Lower lobe of right lung (tissue), 2 donors: ENCODE results near the gene KIF5A. TPM values are rescaled to one million over a fixed set of nuclear protein-coding genes. Genes with fewer than 3 reads are reported as not detected.
"Not testable (repeated sequence)": the region's sequence is repeated elsewhere in the genome, so short reads cannot be mapped to it uniquely, and the experiment has no call there.

ENCODE experiments used
- ATAC-seq, 2 donors: fragments of 200-7000 bp; cut with Tn5 transposase; one replicate each; pipeline ENCODE4 v1.9.1; 2020 to 2022; ENCODE audit warnings: mild to moderate bottlenecking in 2 of 2, moderate library complexity in 2 of 2
- DNase-seq: peaks from one replicate; pipeline ENCODE4 v3.0.0-alpha.2; 2020
- H3K27ac ChIP-seq: fragments of 200-600 bp; one replicate; pipeline ENCODE4 v1.8.0; 2022
- H3K27me3 ChIP-seq: fragments of 200-600 bp; one replicate; pipeline ENCODE4 v1.8.0; 2022; ENCODE audit warnings: low read depth
- H3K36me3 ChIP-seq: fragments of 200-600 bp; one replicate; pipeline ENCODE4 v1.8.0; 2022; ENCODE audit warnings: mild to moderate bottlenecking
- H3K4me1 ChIP-seq: fragments of 200-600 bp; one replicate; pipeline ENCODE4 v1.8.0; 2022
- H3K4me3 ChIP-seq: fragments of 200-600 bp; one replicate; pipeline ENCODE4 v1.8.0; 2022; ENCODE audit warnings: mild to moderate bottlenecking
- H3K9me3 ChIP-seq: fragments of 200-600 bp; one replicate; pipeline ENCODE4 v1.8.0; 2022
- intact Hi-C: fragments of 100-400 bp; cut with DNase I; formaldehyde crosslinking; loops from one replicate; pipeline ENCODE4 v1.11.0; 2022
- total RNA-seq: library from RNA; stranded (reverse); fragmentation: NEBNext Ultra II Directional; extraction: Animal tissue kit (Norgen Biotek cat#: 25700); gene quantifications from one replicate; pipeline ENCODE4 v1.2.1, GENCODE V29; 2021
- TF ChIP-seq, protein P1 (sequence below): fragments of 200-600 bp; IDR thresholded peaks from one replicate; pipeline ENCODE4 v1.8.0; 2022; ENCODE audit warnings: antibody characterized with exemption, mild to moderate bottlenecking
- donor health status: DM: no; HTN: yes; CAD: no; lungs with severe emphysema.

KIF5A gene
- total RNA-seq, 1 donor from 2014 or later: 0.09 TPM

DNA sequence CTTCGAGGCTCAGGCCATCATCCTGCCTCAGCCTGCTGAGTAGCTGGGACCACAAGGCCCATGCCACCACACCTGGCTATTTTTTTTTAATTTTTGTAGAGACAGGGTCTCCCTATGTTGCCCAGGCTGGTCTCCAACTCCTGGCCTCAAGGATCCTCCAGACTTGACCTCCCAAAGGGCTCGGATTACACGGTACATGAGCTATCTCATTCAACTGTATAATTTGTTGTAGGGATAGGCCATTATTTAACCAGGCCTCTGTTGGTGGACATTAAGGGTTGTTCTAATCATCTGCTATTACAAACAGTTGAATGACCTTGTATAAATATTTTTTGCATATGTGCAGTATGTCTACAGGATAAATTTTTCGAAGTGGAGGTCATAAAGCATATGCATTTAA, 9.0 kb downstream of the KIF5A start:
- intact Hi-C loops: no loop called here
- no peak for DNase-seq

DNA sequence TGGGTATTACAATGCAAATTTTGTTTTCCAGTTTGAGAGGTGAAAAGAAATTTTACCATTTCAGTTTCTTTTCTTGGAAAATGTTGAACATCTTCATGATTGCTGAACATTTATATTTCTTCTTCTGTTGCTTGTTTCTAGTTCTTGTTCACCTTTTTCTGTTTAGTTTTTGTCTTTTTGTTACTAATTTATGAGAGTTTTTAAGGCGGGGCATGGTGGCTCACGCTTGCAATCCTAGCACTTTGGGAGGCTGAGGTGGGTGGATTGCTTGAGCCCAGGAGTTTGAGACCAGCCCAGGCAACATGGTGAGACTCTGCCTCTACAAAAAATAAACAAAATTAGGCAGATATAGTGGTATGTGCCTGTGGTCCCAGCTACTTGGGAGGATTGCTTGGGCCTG, 10.7 kb downstream of the KIF5A start:
- no peak overlapping the region for H3K4me3 ChIP-seq
- no peak overlapping the region for H3K27ac ChIP-seq
- DNase-seq (no peak), ATAC-seq (no peak)
- intact Hi-C loops: no loop called here
- no peaks in the 10 kb centered on the region for H3K9me3 ChIP-seq
- H3K36me3 ChIP-seq: no peaks in the 10 kb centered on the region
- no peaks in the 10 kb centered on the region for H3K4me1 ChIP-seq
- TF ChIP-seq, protein P1, sequence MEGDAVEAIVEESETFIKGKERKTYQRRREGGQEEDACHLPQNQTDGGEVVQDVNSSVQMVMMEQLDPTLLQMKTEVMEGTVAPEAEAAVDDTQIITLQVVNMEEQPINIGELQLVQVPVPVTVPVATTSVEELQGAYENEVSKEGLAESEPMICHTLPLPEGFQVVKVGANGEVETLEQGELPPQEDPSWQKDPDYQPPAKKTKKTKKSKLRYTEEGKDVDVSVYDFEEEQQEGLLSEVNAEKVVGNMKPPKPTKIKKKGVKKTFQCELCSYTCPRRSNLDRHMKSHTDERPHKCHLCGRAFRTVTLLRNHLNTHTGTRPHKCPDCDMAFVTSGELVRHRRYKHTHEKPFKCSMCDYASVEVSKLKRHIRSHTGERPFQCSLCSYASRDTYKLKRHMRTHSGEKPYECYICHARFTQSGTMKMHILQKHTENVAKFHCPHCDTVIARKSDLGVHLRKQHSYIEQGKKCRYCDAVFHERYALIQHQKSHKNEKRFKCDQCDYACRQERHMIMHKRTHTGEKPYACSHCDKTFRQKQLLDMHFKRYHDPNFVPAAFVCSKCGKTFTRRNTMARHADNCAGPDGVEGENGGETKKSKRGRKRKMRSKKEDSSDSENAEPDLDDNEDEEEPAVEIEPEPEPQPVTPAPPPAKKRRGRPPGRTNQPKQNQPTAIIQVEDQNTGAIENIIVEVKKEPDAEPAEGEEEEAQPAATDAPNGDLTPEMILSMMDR: no peak
- H3K27me3 ChIP-seq: peaks cover 3% of the 10 kb centered on the region

More for the DNA sequence above, 9.0 kb downstream of the KIF5A start:
- TF ChIP-seq, protein P1: no peak
- Histone ChIP-seq H3K4me1 (no peaks in the 10 kb centered on the region), H3K27me3 (peaks cover 3% of the 10 kb centered on the region), H3K4me3 (no peak overlapping the region), H3K27ac (no peak overlapping the region), H3K36me3 (no peaks in the 10 kb centered on the region), H3K9me3 (no peaks in the 10 kb centered on the region)
- ATAC-seq: no peak

DNA sequence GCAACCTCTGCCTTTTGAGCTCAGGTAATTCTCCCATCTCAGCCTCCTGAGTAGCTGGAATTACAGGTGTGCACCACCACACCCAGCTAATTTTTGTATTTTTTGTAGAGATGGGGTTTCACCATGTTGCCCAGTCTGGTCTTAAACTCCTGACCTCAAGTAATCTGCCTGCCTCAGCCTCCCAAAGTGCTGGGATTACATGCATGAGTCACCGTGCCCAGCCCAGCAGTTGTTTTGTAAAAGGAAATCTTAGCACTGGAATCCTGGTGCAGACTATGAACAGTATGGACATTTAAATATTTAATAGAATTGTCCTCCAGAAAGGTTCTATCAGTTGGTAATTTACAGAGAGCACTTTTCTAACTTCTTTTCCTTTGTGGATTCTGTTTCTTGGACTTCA, 11.3 kb downstream of the KIF5A start:
- DNase-seq, H3K36me3 ChIP-seq, ATAC-seq, H3K4me3 ChIP-seq, intact Hi-C loops, H3K27me3 ChIP-seq, H3K4me1 ChIP-seq, H3K27ac ChIP-seq, H3K9me3 ChIP-seq: not testable (repeated sequence)

DNA sequence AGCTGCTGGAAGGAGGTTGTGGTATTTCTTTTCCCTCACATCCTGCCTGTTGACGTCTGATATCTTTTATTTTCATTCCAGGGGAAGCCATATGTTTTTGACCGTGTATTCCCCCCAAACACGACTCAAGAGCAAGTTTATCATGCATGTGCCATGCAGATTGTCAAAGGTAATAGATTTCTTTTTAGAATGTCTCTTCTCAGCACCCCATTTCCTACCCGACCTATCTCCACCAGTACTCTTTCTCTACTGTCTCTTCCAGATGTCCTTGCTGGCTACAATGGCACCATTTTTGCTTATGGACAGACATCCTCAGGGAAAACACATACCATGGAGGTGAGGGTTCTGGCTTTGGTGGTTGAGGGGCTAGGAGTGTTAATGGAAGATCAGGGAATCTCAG, 13.5 kb downstream of the KIF5A start:
- DNase-seq (no peak), ATAC-seq (no peak)
- Histone ChIP-seq H3K9me3 (no peaks in the 10 kb centered on the region), H3K4me1 (no peaks in the 10 kb centered on the region), H3K27ac (no peak overlapping the region), H3K27me3 (peaks cover 3% of the 10 kb centered on the region), H3K4me3 (no peak overlapping the region), H3K36me3 (no peaks in the 10 kb centered on the region)
- TF ChIP-seq, protein P1: no peak
- intact Hi-C loops: no loop called here

DNA sequence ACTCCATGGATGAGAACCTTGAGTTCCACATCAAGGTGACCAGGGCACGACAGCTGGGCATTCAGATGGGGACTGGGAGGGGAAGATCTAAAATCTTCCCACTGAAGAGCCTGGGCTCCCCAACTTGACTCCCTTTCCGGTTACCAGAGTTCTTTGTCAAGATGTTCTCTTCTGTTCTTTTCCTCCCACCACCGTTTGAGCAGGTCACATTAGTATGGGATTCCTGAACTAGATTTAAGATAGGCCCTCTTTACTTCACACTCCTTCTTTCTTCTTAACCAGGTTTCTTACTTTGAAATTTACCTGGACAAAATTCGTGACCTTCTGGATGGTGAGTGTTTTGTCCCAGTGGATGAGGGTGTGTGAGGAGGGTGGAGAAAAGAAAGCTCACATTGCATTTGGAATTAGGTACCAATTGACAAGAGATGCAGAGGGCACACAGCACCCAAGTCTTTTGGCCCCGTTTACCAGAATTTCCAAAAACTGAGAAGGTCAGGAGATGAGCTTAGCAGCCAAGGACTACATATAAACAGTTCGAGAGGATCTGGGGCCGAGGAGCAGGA, 14.4 kb downstream of the KIF5A start:
- ATAC-seq (no peak), DNase-seq (no peak)
- Histone ChIP-seq H3K27ac (no peak overlapping the region), H3K27me3 (peaks cover 3% of the 10 kb centered on the region), H3K9me3 (no peaks in the 10 kb centered on the region), H3K4me3 (no peak overlapping the region), H3K36me3 (no peaks in the 10 kb centered on the region), H3K4me1 (no peaks in the 10 kb centered on the region)
- TF ChIP-seq, protein P1: no peak
- intact Hi-C loops: no loop called here

DNA sequence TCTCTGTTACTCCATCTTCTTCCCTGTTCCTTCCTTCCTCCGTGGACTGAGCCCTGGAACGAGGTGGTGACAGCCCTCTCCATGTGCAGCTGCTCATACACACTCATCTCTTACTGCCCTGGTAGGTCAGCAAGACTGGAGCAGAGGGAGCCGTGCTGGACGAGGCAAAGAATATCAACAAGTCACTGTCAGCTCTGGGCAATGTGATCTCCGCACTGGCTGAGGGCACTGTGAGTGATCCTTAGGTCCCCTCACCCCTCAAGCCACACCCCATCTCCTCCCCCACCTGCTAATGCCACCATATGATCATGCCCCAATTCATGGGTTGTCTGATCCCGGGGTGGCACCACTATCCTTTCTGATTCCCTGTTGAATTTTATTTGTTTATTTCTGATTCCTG, 19.0 kb downstream of the KIF5A start:
- H3K4me1 ChIP-seq: no peaks in the 10 kb centered on the region
- peak in 1 of 2 donors; percentile 22 for ATAC-seq
- no peaks in the 10 kb centered on the region for H3K27me3 ChIP-seq
- intact Hi-C loops: no loop called here
- no peak overlapping the region for H3K4me3 ChIP-seq
- no peaks in the 10 kb centered on the region for H3K36me3 ChIP-seq
- H3K27ac ChIP-seq: no peak overlapping the region
- no peak for DNase-seq
- TF ChIP-seq, protein P1: no peak
- H3K9me3 ChIP-seq: no peaks in the 10 kb centered on the region
